Measurements from ENCODE around the gene C12orf42. TPM values are rescaled to one million over a fixed set of nuclear protein-coding genes. Genes with fewer than 3 reads are reported as not detected.
A peak's percentile ranks its signal among the peaks of the same experiment; 100 is the strongest.

C12orf42 gene
- total RNA-seq, 1 experiment from 2014 or later, result not detected

DNA sequence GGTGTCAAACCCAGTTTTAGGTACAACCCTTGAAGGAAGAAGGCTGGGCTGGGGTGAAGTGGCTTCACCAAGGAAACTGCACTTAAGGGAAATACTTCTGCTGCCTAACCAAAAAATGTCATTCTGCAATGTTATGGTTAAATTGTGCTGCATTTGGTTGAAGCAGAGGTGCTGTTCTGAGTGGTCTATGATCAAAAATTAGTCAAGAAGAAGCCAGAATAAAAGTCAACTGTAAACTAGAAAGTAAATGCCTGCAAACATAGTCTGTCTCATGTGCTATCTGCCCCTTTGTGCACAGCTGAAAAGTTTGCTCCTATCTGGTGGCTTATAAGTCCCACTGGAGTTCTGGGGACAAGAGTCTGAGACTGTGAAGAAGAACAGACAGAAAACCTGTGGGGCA, 158.8 kb downstream of the C12orf42 start:
- no peak for DNase-seq (ENCODE audit: low spot score)

GRCh38 chr12:103334466-103334865, 161.3 kb downstream of the C12orf42 start:
- no peak for DNase-seq (ENCODE audit: low spot score)

GRCh38 chr12:103333676-103334075, 162.1 kb downstream of the C12orf42 start:
- no peak for DNase-seq (ENCODE audit: low spot score)

GRCh38 chr12:103331643-103332042, 164.1 kb downstream of the C12orf42 start:
- no peak for DNase-seq (ENCODE audit: low spot score)

- DNase-seq (ENCODE audit: low spot score), result no peak
These were observed 165.1 kb downstream of the C12orf42 start for GRCh38 chr12:103330672-103331071.

DNA sequence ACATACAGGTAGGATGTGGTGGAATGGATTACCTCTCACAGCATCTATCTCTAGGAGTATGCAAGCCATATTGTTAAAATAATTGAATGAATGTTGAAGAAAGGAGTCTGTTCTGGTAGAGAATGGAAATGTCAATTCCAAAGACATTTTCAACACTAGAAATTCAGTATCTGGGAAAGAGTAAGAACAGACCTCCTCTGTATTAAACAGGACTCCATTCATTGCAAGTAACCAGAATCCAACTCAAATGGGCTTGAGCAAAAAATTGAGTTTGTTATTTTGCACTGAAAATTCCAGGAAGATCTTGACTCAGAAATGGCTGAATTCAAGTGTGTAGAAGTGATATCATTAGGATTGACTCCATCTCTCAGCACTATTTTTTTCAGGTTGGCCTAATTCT, 168.1 kb downstream of the C12orf42 start:
- no peak for DNase-seq (ENCODE audit: low spot score)

DNA sequence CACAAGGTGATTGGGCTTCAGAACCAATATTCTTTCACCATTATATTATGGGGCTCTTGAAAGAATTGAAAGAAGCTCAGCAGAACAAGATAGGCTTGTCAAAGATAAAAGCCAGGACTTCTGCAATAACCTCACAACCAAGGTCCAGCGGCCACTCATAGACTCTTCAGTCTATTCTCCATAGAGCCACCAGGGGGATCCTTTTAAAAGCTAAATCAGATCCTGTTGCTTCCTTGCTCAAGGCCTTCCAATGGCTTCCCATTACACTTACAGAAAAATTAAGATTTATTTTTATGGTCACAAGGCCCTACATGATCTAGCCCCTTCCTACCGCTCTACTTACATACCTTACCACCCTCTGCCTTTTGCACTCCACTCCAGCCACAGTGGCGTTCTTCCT, 169.6 kb downstream of the C12orf42 start:
- no peak for DNase-seq (ENCODE audit: low spot score)

DNA sequence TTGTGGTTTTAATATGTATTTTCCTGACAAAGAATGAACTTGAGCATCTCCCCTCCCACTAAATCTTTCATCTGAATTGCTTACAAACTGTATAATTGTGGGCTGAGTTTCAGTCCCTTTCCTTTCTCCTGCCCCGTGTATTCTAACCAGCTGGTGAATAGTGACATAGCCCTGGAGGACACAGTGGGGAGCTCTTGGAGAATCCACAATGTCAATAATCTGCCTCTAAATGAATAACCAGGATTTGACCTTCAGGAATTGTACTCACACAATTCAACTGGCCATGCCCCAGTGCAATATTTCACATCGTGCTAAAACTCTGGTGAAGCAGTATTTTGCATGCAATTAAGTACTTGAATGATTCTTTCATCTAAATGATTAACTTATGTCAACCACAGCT, 177.2 kb downstream of the C12orf42 start:
- no peak for DNase-seq (ENCODE audit: low spot score)

- DNase-seq (ENCODE audit: low spot score), result no peak
These were observed 178.5 kb downstream of the C12orf42 start for GRCh38 chr12:103317220-103317619.

- no peak for DNase-seq (ENCODE audit: low spot score)
These were observed 181.0 kb downstream of the C12orf42 start for GRCh38 chr12:103314786-103315185.

GRCh38 chr12:103313894-103314293, 181.9 kb downstream of the C12orf42 start:
- DNase-seq (ENCODE audit: low spot score), result no peak

DNA sequence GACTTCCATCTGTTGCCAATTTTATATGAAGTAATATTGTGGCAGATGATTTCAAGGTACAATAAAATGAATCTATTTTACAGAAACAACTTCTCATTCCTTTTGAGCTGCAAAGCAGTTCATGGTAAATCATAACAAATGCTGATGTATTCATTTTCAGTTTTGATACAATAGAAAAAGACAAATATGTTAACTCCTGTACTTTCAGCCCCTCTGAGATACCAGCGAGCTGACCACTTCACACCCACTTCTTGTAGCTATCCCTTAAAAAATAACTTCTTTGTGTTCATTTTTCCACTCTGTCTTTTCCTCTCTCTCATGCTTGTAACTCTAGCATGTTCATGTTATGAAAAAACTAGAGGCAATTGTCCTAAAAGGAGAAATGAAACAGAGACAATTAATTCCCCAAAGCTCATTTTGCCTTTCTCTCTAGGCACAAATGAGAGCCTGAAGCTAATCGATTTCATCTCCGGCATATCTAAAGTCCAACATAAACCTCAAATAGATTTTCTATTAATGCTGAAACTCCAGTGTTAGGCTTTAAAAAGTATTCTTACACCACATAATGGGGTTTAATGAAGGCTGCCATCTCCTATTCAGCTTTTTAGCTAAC, 182.9 kb downstream of the C12orf42 start:
- no peak for DNase-seq (ENCODE audit: low spot score)

DNA sequence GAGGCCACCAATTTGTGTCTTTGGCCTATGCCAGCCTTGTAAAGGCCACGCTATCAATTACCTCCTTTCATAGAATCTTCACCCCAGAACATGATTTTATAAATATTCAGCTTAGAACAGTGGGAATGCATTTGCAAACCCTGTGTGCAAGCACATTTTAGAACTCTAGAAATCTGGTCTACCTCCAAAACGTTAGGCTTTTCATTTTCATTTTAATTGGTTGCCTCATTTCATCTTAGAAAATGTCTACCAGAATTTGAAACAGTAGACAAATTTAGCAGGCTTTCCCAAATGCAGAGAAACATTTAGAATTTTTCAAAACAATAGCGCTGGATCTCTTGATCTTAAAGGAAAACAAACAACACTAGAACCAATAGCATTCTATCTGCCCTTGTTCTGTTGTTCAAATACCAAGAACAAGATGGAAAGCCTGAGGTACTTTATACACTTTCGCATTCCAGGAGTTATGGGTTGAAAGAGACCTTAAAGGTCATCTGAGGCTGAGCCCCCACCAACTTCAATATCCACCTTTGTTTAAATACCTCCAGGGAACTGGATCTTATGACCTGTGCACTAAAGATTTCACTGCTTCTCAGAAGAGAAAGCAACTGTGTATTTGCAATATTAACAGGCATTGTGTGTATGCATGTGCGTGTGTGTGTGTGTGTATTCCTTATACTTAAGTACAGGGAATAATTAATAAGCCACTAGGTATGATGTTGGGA, 185.1 kb downstream of the C12orf42 start:
- no peak for DNase-seq (ENCODE audit: low spot score)

DNA sequence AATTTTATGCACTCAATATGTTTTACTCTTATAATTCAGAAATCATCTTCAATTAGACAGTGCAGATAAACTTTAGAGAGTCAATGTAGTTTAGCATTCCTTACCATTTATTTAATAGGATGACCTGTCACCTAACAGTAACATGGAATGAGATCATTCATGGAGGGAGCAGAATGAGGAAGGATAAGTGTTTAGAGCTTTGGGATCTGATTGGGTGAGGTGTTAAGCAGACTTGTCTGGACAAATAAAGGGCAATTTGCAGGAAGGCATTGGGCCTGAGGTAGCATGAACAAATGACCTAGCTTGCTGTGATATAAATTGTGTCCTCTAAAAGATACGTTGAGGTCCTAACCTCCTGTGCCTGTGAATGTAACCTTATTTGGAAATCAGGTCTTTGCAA, 187.4 kb downstream of the C12orf42 start:
- no peak for DNase-seq (ENCODE audit: low spot score)

GRCh38 chr12:103303484-103303883, 192.3 kb downstream of the C12orf42 start:
- DNase-seq (ENCODE audit: low spot score), result no peak

- no peak for DNase-seq (ENCODE audit: low spot score)
These were observed 193.9 kb downstream of the C12orf42 start for GRCh38 chr12:103301642-103302591.

GRCh38 chr12:103288016-103288415, 207.8 kb downstream of the C12orf42 start:
- DNase-seq (ENCODE audit: low spot score), result no peak

DNA sequence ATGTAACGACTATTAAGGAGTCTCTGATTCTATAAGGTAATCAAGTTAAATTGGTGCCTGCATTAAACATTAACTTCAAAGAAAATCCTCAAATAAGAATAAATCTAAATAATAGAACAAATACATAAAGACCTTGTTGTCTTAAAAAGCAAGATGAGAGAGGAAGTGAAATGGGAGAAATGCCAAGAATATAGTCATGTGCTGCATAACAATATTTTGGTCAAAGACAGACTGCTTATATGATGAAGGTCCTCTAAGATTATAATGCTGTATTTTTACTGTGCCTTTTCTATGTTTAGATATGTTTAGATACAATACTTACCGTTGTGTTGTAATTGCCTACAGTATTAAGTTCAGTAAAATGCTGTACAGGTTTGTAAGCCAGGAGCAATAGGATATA, 213.6 kb downstream of the C12orf42 start:
- no peak for DNase-seq (ENCODE audit: low spot score)

DNA sequence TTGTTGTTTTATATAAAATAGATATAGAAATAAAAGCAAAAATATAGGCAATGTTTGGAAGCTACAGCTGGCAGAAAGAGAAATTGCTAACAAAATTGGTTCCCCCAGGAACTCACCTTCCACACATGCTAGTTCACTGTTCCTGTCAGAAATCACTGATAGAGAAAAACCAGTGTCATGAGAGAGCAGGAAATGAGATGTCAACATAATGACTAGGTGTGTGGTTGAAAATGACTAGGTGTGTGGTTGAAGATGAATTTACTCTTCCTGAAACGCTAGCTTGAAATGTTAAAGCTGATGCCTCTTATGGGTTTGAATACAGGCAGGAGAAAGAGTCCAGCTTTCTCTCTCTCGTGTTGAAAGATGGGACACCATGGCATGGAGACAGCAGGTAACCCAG, 216.3 kb downstream of the C12orf42 start:
- no peak for DNase-seq (ENCODE audit: low spot score)

DNA sequence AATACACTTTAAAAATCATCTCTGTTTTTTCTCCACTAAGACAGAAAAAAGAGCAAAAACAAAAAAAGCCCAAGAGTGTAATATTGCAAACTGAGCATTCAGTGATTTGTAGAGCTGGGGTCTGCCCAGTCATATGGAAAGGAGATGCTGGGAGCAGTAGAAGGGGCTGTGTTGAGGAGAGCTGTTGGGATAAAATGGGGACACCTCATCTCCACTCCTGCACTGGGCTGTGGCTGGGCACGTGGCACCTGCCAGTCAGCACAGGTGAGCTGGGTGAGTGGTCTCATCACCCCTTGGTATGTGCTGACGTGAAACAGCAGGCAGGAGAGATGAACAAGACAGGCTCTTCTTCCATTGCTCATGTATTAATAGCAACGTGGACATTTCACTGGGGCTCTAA, 217.4 kb downstream of the C12orf42 start:
- DNase-seq (ENCODE audit: low spot score), result no peak

GRCh38 chr12:103273645-103274044, 222.1 kb downstream of the C12orf42 start:
- DNase-seq (ENCODE audit: low spot score), result no peak

- DNase-seq (ENCODE audit: low spot score), result no peak
These were observed 222.8 kb downstream of the C12orf42 start for GRCh38 chr12:103272949-103273348.

DNA sequence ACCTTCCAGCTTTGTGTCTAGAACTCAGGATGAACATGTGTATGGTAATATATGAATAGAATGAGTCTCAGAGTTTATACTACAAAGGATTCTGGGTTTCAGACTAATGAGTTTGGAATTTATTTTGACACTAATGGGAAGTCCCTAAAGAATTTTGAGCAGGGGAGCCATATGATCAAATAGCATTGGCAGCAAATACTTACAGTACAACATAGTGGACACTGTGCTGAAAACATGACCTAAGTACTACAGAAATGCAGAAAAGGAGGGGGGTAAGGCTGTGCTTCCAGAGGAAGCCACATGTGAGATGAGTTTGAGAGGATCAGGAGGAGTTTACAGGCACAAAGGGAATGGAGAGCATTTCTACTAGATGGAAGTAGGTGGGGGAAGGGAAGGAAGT, 225.8 kb downstream of the C12orf42 start:
- DNase-seq (ENCODE audit: low spot score), result peak; percentile 17
